IMR-90 (cell line): ENCODE measurements around the gene AZU1.

Experiments used
- CHD1 ChIP-seq: IDR thresholded peaks from 2 replicates; pipeline ENCODE4 v1.6.1; 2012; ENCODE audit warnings: low read depth, low read length, improper control_type of control experiment
- CTCF ChIP-seq: conservative IDR thresholded peaks from 2 replicates; pipeline ENCODE4 v1.5.1; 2012; ENCODE audit warnings: mild to moderate bottlenecking, low read depth, low read length, improper control_type of control experiment
- FOS ChIP-seq: fragments of 150-350 bp; IDR thresholded peaks from 2 replicates; pipeline ENCODE4 v1.6.1; 2016; ENCODE audit warnings: low read depth, low read length
- MAFK ChIP-seq: IDR thresholded peaks from 2 replicates; pipeline ENCODE4 v1.6.1; 2012; ENCODE audit warnings: low read depth, low read length, improper control_type of control experiment
- NFE2L2 ChIP-seq: fragments of 150-350 bp; IDR thresholded peaks from 2 replicates; pipeline ENCODE4 v1.6.1; 2016; ENCODE audit warnings: low read depth, mild to moderate bottlenecking, low read length
- POLR2A ChIP-seq: IDR thresholded peaks from 2 replicates; pipeline ENCODE4 v1.6.1; 2012; ENCODE audit warnings: mild to moderate bottlenecking, low read depth, low read length
- RAD21 ChIP-seq: IDR thresholded peaks from 2 replicates; pipeline ENCODE4 v1.6.1; 2012; ENCODE audit warnings: low read length, improper control_type of control experiment
- RFX5 ChIP-seq: IDR thresholded peaks from 2 replicates; pipeline ENCODE4 v1.8.0; 2012; ENCODE audit warnings: low read depth, mild to moderate bottlenecking, low read length, moderate library complexity
- SMC3 ChIP-seq: fragments of 150-350 bp; IDR thresholded peaks from 2 replicates; pipeline ENCODE4 v1.6.1; 2016; ENCODE audit warnings: low read depth, mild to moderate bottlenecking, antibody characterized with exemption, low read length, moderate library complexity
- TF ChIP-seq, protein P1 (sequence below): fragments of 150-350 bp; IDR thresholded peaks from 2 replicates; pipeline ENCODE4 v1.6.1; 2016; ENCODE audit warnings: low read depth, mild to moderate bottlenecking, low read length, moderate library complexity, borderline replicate concordance

- no peak for TF ChIP-seq CTCF
- TF ChIP-seq MAFK, result no peak
- TF ChIP-seq SMC3, result no peak
- no peak for TF ChIP-seq FOS
- TF ChIP-seq, protein P1, sequence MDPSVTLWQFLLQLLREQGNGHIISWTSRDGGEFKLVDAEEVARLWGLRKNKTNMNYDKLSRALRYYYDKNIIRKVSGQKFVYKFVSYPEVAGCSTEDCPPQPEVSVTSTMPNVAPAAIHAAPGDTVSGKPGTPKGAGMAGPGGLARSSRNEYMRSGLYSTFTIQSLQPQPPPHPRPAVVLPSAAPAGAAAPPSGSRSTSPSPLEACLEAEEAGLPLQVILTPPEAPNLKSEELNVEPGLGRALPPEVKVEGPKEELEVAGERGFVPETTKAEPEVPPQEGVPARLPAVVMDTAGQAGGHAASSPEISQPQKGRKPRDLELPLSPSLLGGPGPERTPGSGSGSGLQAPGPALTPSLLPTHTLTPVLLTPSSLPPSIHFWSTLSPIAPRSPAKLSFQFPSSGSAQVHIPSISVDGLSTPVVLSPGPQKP, result no peak
- TF ChIP-seq POLR2A, result no peak
- no peak for TF ChIP-seq NFE2L2
- no peak for TF ChIP-seq RFX5
- no peak for TF ChIP-seq RAD21
- no peak for TF ChIP-seq CHD1
Observed at GRCh38 chr19:795691-796581, 31.7 kb upstream of the AZU1 start.
